PC-3 (cell line): ENCODE data around the gene SPATS2.
"Not testable (repeated sequence)": the region's sequence is repeated elsewhere in the genome, so short reads cannot be mapped to it uniquely, and the experiment has no call there.

Experiments
- EZH2phosphoT487 ChIP-seq: fragments of 300-600 bp; sonication (generic); IDR thresholded peaks from 2 replicates; pipeline ENCODE4 v1.6.1; 2018; ENCODE audit warnings: mild to moderate bottlenecking, antibody characterized with exemption, low read length, borderline replicate concordance
- TF ChIP-seq, protein P1 (sequence below): fragments of 300-600 bp; sonication (generic); conservative IDR thresholded peaks from 2 replicates; pipeline ENCODE4 v1.5.1; 2017; ENCODE audit warnings: antibody characterized with exemption, low read depth, mild to moderate bottlenecking, low read length

DNA sequence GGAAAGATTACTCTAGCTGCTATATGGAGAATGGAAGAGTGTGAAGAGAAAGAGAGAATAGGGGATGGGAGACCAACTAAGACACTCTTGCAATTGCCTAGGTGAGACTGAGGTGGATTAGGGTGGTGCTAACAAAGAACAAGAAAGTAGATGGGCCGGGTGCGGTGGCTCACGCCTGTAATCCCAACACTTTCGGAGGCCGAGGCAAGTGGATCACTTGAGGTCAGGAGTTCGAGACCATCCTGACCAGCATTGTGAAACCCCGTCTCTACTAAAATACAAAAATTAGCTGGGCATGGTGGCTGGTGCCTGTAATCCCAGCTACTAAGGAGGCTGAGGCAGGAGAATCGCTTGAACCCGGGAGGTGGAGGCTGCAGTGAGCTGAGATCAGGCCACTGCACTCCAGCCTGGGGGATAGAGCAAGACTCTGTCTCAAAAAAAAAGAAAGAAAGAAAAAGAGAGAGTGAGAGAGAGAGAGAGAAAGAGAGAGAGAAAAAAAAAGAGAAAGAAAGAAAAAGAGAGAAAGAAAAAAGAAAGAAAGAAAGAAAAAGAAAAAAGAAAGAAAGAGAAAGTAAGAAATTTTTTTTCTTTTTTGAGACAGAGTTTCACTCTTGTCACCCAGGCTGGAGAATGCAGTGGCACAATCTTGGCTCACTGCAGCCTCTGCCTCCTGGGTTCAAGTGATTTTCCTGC lies 46.7 kb upstream of the SPATS2 start:
- TF ChIP-seq, protein P1, sequence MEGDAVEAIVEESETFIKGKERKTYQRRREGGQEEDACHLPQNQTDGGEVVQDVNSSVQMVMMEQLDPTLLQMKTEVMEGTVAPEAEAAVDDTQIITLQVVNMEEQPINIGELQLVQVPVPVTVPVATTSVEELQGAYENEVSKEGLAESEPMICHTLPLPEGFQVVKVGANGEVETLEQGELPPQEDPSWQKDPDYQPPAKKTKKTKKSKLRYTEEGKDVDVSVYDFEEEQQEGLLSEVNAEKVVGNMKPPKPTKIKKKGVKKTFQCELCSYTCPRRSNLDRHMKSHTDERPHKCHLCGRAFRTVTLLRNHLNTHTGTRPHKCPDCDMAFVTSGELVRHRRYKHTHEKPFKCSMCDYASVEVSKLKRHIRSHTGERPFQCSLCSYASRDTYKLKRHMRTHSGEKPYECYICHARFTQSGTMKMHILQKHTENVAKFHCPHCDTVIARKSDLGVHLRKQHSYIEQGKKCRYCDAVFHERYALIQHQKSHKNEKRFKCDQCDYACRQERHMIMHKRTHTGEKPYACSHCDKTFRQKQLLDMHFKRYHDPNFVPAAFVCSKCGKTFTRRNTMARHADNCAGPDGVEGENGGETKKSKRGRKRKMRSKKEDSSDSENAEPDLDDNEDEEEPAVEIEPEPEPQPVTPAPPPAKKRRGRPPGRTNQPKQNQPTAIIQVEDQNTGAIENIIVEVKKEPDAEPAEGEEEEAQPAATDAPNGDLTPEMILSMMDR: not testable (repeated sequence)
- not testable (repeated sequence) for TF ChIP-seq EZH2phosphoT487
